ENCODE results near the gene QSOX1. TPM values are rescaled to one million over a fixed set of nuclear protein-coding genes. Genes with fewer than 3 reads are reported as not detected.

The QSOX1 gene
- total RNA-seq, 4 donors from 2014 or later = 104 to 138 (median 107) TPM

- H3K4me1 ChIP-seq = no peaks in the 10 kb centered on the region
- H3K27me3 ChIP-seq = peaks cover 0 to 85% (median 17%) of the 10 kb centered on the region in 4 donors
- no peak overlapping the region for H3K4me3 ChIP-seq
- TF ChIP-seq POLR2AphosphoS5 (IDR thresholded peaks at IDR 0.05) (no peak), CTCF (IDR thresholded peaks at IDR 0.05) (peak; percentile 53 to 67 (median 59)), EP300 (IDR thresholded peaks at IDR 0.05) (no peak)
- H3K9me3 ChIP-seq = no peaks in the 10 kb centered on the region
- DNase-seq (ENCODE audit: extremely low spot score) = no peak
- no peak overlapping the region for H3K27ac ChIP-seq (replicated peaks in 1 of 4)
- H3K36me3 ChIP-seq = no peaks in the 10 kb centered on the region
- WGBS = 70% methylated on average over 11 of the region's 12 CpGs
- intact Hi-C loops (cut with DNase I) = loop anchor here (5.0 kb wide), 1 partner anchor 229 kb away; no protein-coding TSS in a partner anchor
Measured at GRCh38 chr1:180252638-180253536, 98.2 kb downstream of the QSOX1 start.

Other genes starting within 250 kb of the QSOX1 start
- gene CEP350, start 200.1 kb upstream of the QSOX1 start, total RNA-seq = 10 to 100 TPM; 61.0 to 80.6 (median 65.1) TPM
- gene LHX4, start 75.4 kb downstream of the QSOX1 start, total RNA-seq = not detected

Measured in esophagus muscularis mucosa (tissue), 4 donors.